H1 (cell line): Measurements from ENCODE around the gene ZNF2. TPM values are rescaled to one million over a fixed set of nuclear protein-coding genes. Genes with fewer than 3 reads are reported as not detected.

Experiments
- CTCF ChIA-PET: fragments of 300-600 bp; sonication (Branson Sonifier 250); formaldehyde crosslinking; loops from one replicate; lab custom pipeline; 2021; ENCODE audit not compliant: partially characterized antibody; lab: Charles Lee
- POLR2A ChIA-PET: fragments of 300-600 bp; sonication (Branson Sonifier 250); formaldehyde crosslinking; loops from one replicate; lab custom pipeline; 2021; ENCODE audit warnings: inconsistent platforms; ENCODE audit not compliant: partially characterized antibody; lab: Charles Lee
- DNase-seq, 2 experiments: peaks; one replicate each; pipeline versions ENCODE4 v3.0.0 to v3.0.0-alpha.2; 2010 to 2022; ENCODE audit warnings: low spot score in 2 of 2, low read depth in 1 of 2, mixed read lengths in 1 of 2
- FAIRE-seq: peaks from 2 replicates; lab custom pipeline; 2011; peaks lifted over from hg19 to GRCh38; lab: Jason Lieb, UNC
- H2AFZ ChIP-seq: 2 replicates; pipeline ENCODE4 v1.8.1; 2012; ENCODE audit warnings: low read length, inconsistent platforms
- H2AK5ac ChIP-seq: 2 replicates; pipeline ENCODE4 v1.6.1; 2013; ENCODE audit warnings: low read depth, low read length
- H2BK120ac ChIP-seq: replicated peaks from 2 replicates; pipeline ENCODE3; 2013; ENCODE audit warnings: low read depth, low read length, inconsistent platforms
- H2BK12ac ChIP-seq: 2 replicates; pipeline ENCODE4 v1.6.1; 2013; ENCODE audit warnings: low read depth, low read length
- H2BK15ac ChIP-seq: 2 replicates; pipeline ENCODE4 v1.6.1; 2013; ENCODE audit warnings: low read length
- H2BK20ac ChIP-seq: 2 replicates; pipeline ENCODE4 v1.6.1; 2013; ENCODE audit warnings: low read length
- H2BK5ac ChIP-seq: 2 replicates; pipeline ENCODE4 v1.6.1; 2013; ENCODE audit warnings: low read depth, low read length
- H3K14ac ChIP-seq: 2 replicates; pipeline ENCODE4 v1.6.1; 2013; ENCODE audit warnings: inconsistent platforms; ENCODE audit not compliant: insufficient read length
- H3K18ac ChIP-seq: 2 replicates; pipeline ENCODE4 v1.6.1; 2013; ENCODE audit warnings: low read length; ENCODE audit errors: extremely low read depth
- H3K23ac ChIP-seq: 2 replicates; pipeline ENCODE4 v1.6.1; 2013; ENCODE audit warnings: inconsistent platforms; ENCODE audit not compliant: insufficient read length
- H3K23me2 ChIP-seq: 2 replicates; pipeline ENCODE4 v1.6.1; 2013; ENCODE audit warnings: low read depth, low read length
- H3K27ac ChIP-seq: 2 replicates; pipeline ENCODE4 v1.6.1; 2011; ENCODE audit warnings: low read depth, low read length, inconsistent platforms
- H3K27me3 ChIP-seq, 4 experiments: replicated peaks in 1 of 4; 1 replicate in 1 of 4; 2 replicates in 3 of 4; pipeline versions ENCODE4 v1.6.1 to v1.8.1; 2011 to 2013; ENCODE audit warnings: low read length in 3 of 4, mild to moderate bottlenecking in 3 of 4, inconsistent platforms in 2 of 4, mixed read lengths in 2 of 4, moderate library complexity in 1 of 4; ENCODE audit not compliant: control insufficient read depth in 3 of 4, insufficient read depth in 3 of 4; ENCODE audit errors: extremely low read depth in 1 of 4
- H3K36me3 ChIP-seq, 4 experiments: 2 replicates each; pipeline versions ENCODE4 v1.6.1 to v1.8.1; 2011 to 2013; ENCODE audit warnings: mild to moderate bottlenecking in 4 of 4, low read length in 3 of 4, moderate library complexity in 2 of 4, control low read depth in 1 of 4, inconsistent platforms in 1 of 4; ENCODE audit not compliant: insufficient read depth in 4 of 4, control insufficient read depth in 2 of 4
- H3K4ac ChIP-seq: replicated peaks from 2 replicates; pipeline ENCODE3; 2013; ENCODE audit warnings: low read length, low read depth, mixed read lengths, inconsistent platforms; ENCODE audit not compliant: insufficient read length
- H3K4me1 ChIP-seq, 4 experiments: replicated peaks in 1 of 4; 1 replicate in 1 of 4; 2 replicates in 3 of 4; pipeline versions ENCODE4 v1.6.1 to v1.8.1; 2011 to 2013; ENCODE audit warnings: low read length in 3 of 4, inconsistent platforms in 2 of 4, mixed read lengths in 1 of 4; ENCODE audit not compliant: insufficient read depth in 4 of 4, control insufficient read depth in 3 of 4
- H3K4me2 ChIP-seq, 2 experiments: 2 replicates each; pipeline versions ENCODE4 v1.6.1 to v1.8.1; 2011 to 2013; ENCODE audit warnings: low read depth in 2 of 2, low read length in 2 of 2, control low read depth in 1 of 2, inconsistent platforms in 1 of 2, mild to moderate bottlenecking in 1 of 2; ENCODE audit not compliant: insufficient read depth in 1 of 2
- H3K4me3 ChIP-seq, 4 experiments: fragments of 200-600, 300-600 bp in 1 of 4; sonication (generic), shearing (Covaris generic), sonication (Bioruptor Twin) in 1 of 4; 2 replicates each; pipeline versions ENCODE4 v1.5.1 to v1.8.1; 2011 to 2016; ENCODE audit warnings: low read length in 4 of 4, low read depth in 3 of 4, control low read depth in 2 of 4, inconsistent platforms in 2 of 4, mild to moderate bottlenecking in 2 of 4, mixed read lengths in 1 of 4, moderate library complexity in 1 of 4; ENCODE audit not compliant: insufficient read depth in 2 of 4; ENCODE audit errors: extremely low read depth in 1 of 4
- H3K56ac ChIP-seq: replicated peaks from 2 replicates; pipeline ENCODE3; 2013; ENCODE audit warnings: low read depth, mild to moderate bottlenecking, mixed read lengths, low read length, inconsistent platforms; ENCODE audit not compliant: insufficient read length
- H3K79me1 ChIP-seq: 2 replicates; pipeline ENCODE4 v1.6.1; 2013; ENCODE audit warnings: low read depth, low read length, control low read depth
- H3K79me2 ChIP-seq, 2 experiments: 2 replicates each; pipeline versions ENCODE4 v1.6.1 to v1.8.1; 2012 to 2013; ENCODE audit warnings: low read length in 2 of 2, mild to moderate bottlenecking in 2 of 2, inconsistent platforms in 1 of 2; ENCODE audit not compliant: insufficient read depth in 2 of 2, control insufficient read depth in 1 of 2
- H3K9ac ChIP-seq, 4 experiments: replicated peaks in 1 of 4; 1 replicate in 1 of 4; 2 replicates in 3 of 4; pipeline versions ENCODE4 v1.6.1 to v1.8.1; 2011 to 2013; ENCODE audit warnings: low read depth in 3 of 4, low read length in 3 of 4, control low read depth in 2 of 4, mild to moderate bottlenecking in 2 of 4, moderate library complexity in 2 of 4, inconsistent platforms in 1 of 4; ENCODE audit errors: extremely low read depth in 1 of 4
- H3K9me3 ChIP-seq, 2 experiments: 2 replicates each; pipeline versions ENCODE4 v1.6.1 to v1.8.1; 2012 to 2013; ENCODE audit warnings: mild to moderate bottlenecking in 2 of 2, moderate library complexity in 2 of 2, control low read depth in 1 of 2, inconsistent platforms in 1 of 2, low read depth in 1 of 2, low read length in 1 of 2, mixed read lengths in 1 of 2; ENCODE audit not compliant: insufficient read depth in 2 of 2
- H4K20me1 ChIP-seq, 2 experiments: replicated peaks in 1 of 2; 2 replicates each; pipeline versions ENCODE3 to v1.8.1; 2011 to 2013; ENCODE audit warnings: inconsistent platforms in 2 of 2, low read length in 2 of 2, mild to moderate bottlenecking in 1 of 2; ENCODE audit not compliant: insufficient read depth in 2 of 2, control insufficient read depth in 1 of 2
- H4K5ac ChIP-seq: 2 replicates; pipeline ENCODE4 v1.6.1; 2013; ENCODE audit warnings: low read length, low read depth, mixed read lengths, inconsistent platforms; ENCODE audit not compliant: insufficient read length
- H4K8ac ChIP-seq: 2 replicates; pipeline ENCODE4 v1.8.0; 2013; ENCODE audit warnings: mild to moderate bottlenecking, moderate library complexity, low read length, inconsistent platforms; ENCODE audit not compliant: insufficient read depth; ENCODE audit errors: extremely low read depth
- H4K91ac ChIP-seq: replicated peaks from 2 replicates; pipeline ENCODE3; 2013; ENCODE audit warnings: low read length, mixed read lengths, inconsistent platforms; ENCODE audit not compliant: insufficient read length
- CTBP2 ChIP-seq: IDR thresholded peaks from 2 replicates; pipeline ENCODE4 v1.7.0; 2011; ENCODE audit warnings: borderline replicate concordance, mild to moderate bottlenecking, moderate library complexity, mixed read lengths, low read length; ENCODE audit not compliant: insufficient read depth, insufficient read length
- HDAC6 ChIP-seq: IDR thresholded peaks from one replicate; pipeline ENCODE4 v1.7.1; 2012; ENCODE audit warnings: low read depth, mild to moderate bottlenecking, inconsistent platforms, low read length, moderate library complexity
- KDM5A ChIP-seq: fragments of 200-600 bp; IDR thresholded peaks from 2 replicates; pipeline ENCODE4 v1.7.1; 2012; ENCODE audit warnings: mild to moderate bottlenecking, low read length, inconsistent platforms, mixed read lengths
- POLR2A ChIP-seq, 2 experiments: IDR thresholded peaks; 1 replicate in 1 of 2; 2 replicates in 1 of 2; pipeline ENCODE4 v1.6.1; 2011; ENCODE audit warnings: low read depth in 2 of 2, low read length in 2 of 2, mild to moderate bottlenecking in 2 of 2; ENCODE audit errors: control extremely low read depth in 1 of 2
- POLR2AphosphoS5 ChIP-seq: IDR thresholded peaks from 2 replicates; pipeline ENCODE4 v1.6.1; 2011; ENCODE audit warnings: low read depth, low read length
- RFX5 ChIP-seq: IDR thresholded peaks from 2 replicates; pipeline ENCODE4 v1.6.1; 2011; ENCODE audit warnings: low read depth, low read length, improper control_type of control experiment, borderline replicate concordance
- SIN3A ChIP-seq, 2 experiments: IDR thresholded peaks in 1 of 2; conservative IDR thresholded peaks in 1 of 2; 2 replicates each; pipeline ENCODE4 v1.6.1; 2011 to 2012; ENCODE audit warnings: low read length in 2 of 2, improper control_type of control experiment in 1 of 2, low read depth in 1 of 2, mild to moderate bottlenecking in 1 of 2
- TAF1 ChIP-seq: IDR thresholded peaks from 2 replicates; pipeline ENCODE4 v1.6.1; 2011; ENCODE audit warnings: mild to moderate bottlenecking, low read depth, low read length
- TBP ChIP-seq: IDR thresholded peaks from 2 replicates; pipeline ENCODE4 v1.6.1; 2011; ENCODE audit warnings: low read depth, low read length, improper control_type of control experiment
- WGBS, 2 experiments: shearing (Covaris generic) in 1 of 2; methylation state at CpG; one replicate each; pipeline versions ENCODE4 v1.1.6 to v1.1.7; 2013 to 2015; ENCODE audit warnings: low lambda C conversion rate in 2 of 2, mixed read lengths in 2 of 2, inconsistent platforms in 1 of 2, low coverage in 1 of 2, missing lambda C conversion rate in 1 of 2; ENCODE audit not compliant: insufficient replicate concordance in 2 of 2, insufficient coverage in 1 of 2, insufficient read length in 1 of 2; ENCODE audit errors: extremely low coverage in 1 of 2, missing lambda C conversion rate in 1 of 2; 5-methylcytosine and 5-hydroxymethylcytosine counted together
- long read RNA-seq, 2 experiments: library from RNA in 1 of 2; library from capped mRNA in 1 of 2; stranded (forward); transcript quantifications; one replicate each; pipeline ENCODE4 v2.0.0, GENCODE V29; 2021; ENCODE audit warnings: inconsistent platforms in 1 of 2
- polyA minus RNA-seq, 3 experiments: library from RNA; depleted of rRNA, polyadenylated mRNA; stranded (reverse); fragments of >200 nt; gene quantifications; 1 replicate in 2 of 3; 2 replicates in 1 of 3; pipeline ENCODE4 v1.2.3, GENCODE V29; 2011
- polyA plus RNA-seq, 7 experiments: library from polyadenylated mRNA; depleted of rRNA in 3 of 7; stranded (reverse) in 5 of 7; unstranded in 2 of 7; fragments of >200 nt in 5 of 7; fragments of 200-250 nt in 2 of 7; gene quantifications; 1 replicate in 5 of 7; 2 replicates in 1 of 7; 4 replicates in 1 of 7; pipeline versions ENCODE4 v1.2.1 to v1.2.3, GENCODE V29; 2011 to 2013; ENCODE audit warnings: missing spikeins in 2 of 7, mixed read lengths in 2 of 7
- total RNA-seq: library from RNA; stranded (reverse); fragmentation: NEBNext Ultra II Directional; extraction: Animal tissue kit (Norgen Biotek cat#: 25700); gene quantifications from 2 replicates; pipeline ENCODE4 v1.2.1, GENCODE V29; 2021

Gene ZNF2
- total RNA-seq = 2.9 and 3.0 TPM in 2 replicates
- 0.93 and 1.3 TPM in 2 replicates for polyA plus RNA-seq (2011; rRNA removed)
- 1.1 TPM for polyA plus RNA-seq (2011; cell fraction: cytosol; rRNA removed)
- 1.4 TPM for polyA plus RNA-seq (2011; cell fraction: nucleus; rRNA removed)
- polyA plus RNA-seq (2012, experiment 1 of 2) = 1.1 to 1.5 TPM (median 1.4 TPM) in 4 replicates
- polyA plus RNA-seq (2012, experiment 2 of 2) = 0.33 TPM
- polyA plus RNA-seq (2013, experiment 1 of 2) = 1.4 TPM
- 1.5 TPM for polyA plus RNA-seq (2013, experiment 2 of 2)
- 3.1 and 3.6 TPM in 2 replicates for polyA minus RNA-seq (2011; rRNA and poly(A)+ RNA removed)
- 2.1 TPM for polyA minus RNA-seq (2011; cell fraction: cytosol; rRNA and poly(A)+ RNA removed)
- 1.9 TPM for polyA minus RNA-seq (2011; cell fraction: nucleus; rRNA and poly(A)+ RNA removed)
- long read RNA-seq, experiment 1, partial matches to known transcripts = 0 of 1 reads
- long read RNA-seq, experiment 1, other reads (novel, unspliced or antisense) = 1 of 1 reads
- long read RNA-seq, experiment 2, partial matches to known transcripts = 0 of 1 reads
- long read RNA-seq, experiment 2, other reads (novel, unspliced or antisense) = 1 of 1 reads

GRCh38 chr2:95165371-95166064, at the start of gene ZNF2:
ZNF2 (plus strand) TSS chr2:95165809; CDS start chr2:95176227, 10,418 bp downstream.
- H3K14ac ChIP-seq = no peak within 1 kb of the TSS
- no peak for FAIRE-seq
- H3K56ac ChIP-seq = peak within 1 kb of the TSS; percentile 88
- CTCF ChIA-PET = interaction anchor here (0.6 to 1.0 kb wide), 3 partner anchors 42 to 89 kb away, joined by 3 read pairs; no protein-coding TSS in a partner anchor
- H4K5ac ChIP-seq = peak within 1 kb of the TSS; percentile 98
- no peaks in the 10 kb centered on the region for H3K79me1 ChIP-seq
- peak within 1 kb of the TSS; percentile 89 to 93 for H3K4me2 ChIP-seq
- peak within 1 kb of the TSS; percentile 28 for H3K4ac ChIP-seq
- H3K27ac ChIP-seq = peak within 1 kb of the TSS; percentile 97
- peak within 1 kb of the TSS; percentile 73 to 97 (median 92) for H3K9ac ChIP-seq
- H3K4me3 ChIP-seq = peak within 1 kb of the TSS; percentile 87 to 100 (median 98)
- H3K18ac ChIP-seq = peak within 1 kb of the TSS; percentile 95
- H2BK15ac ChIP-seq = 0 out of 2 replicates have a peak within 1 kb of the TSS, but pooled peaks have one; percentile 98
- no peak within 1 kb of the TSS for H2BK120ac ChIP-seq
- no peaks in the 10 kb centered on the region; a peak in 1 of 4 replicates for H3K9me3 ChIP-seq
- POLR2A ChIA-PET = interaction anchor here (0.6 to 1.3 kb wide), 4 partner anchors 41 to 76 kb away, joined by 3 to 10 read pairs (median 4); partner anchors contain the start of gene MRPS5
- no peak within 1 kb of the TSS for H3K23ac ChIP-seq
- peak within 1 kb of the TSS; percentile 76 for H2BK12ac ChIP-seq
- peak within 1 kb of the TSS; percentile 99 for H4K8ac ChIP-seq
- peaks cover 0 to 3% of the 10 kb centered on the region in 2 experiments; a peak in 1 of 4 replicates for H3K79me2 ChIP-seq
- peak within 1 kb of the TSS; percentile 81 for H2BK5ac ChIP-seq
- H4K91ac ChIP-seq = peak within 1 kb of the TSS; percentile 92
- WGBS, 2 experiments = 2% methylated on average over 54 of the region's 56 CpGs; no CpG with 5 or more reads in 1 of the 2 experiments
- no peaks in the 10 kb centered on the region; a peak in 1 of 7 replicates for H3K27me3 ChIP-seq
- H3K36me3 ChIP-seq = no peaks in the 10 kb centered on the region
- peaks cover 0 to 2% (median 0%) of the 10 kb centered on the region in 4 experiments; a peak in 2 of 7 replicates for H3K4me1 ChIP-seq
- peak; percentile 93 to 95 for DNase-seq
- H2AFZ ChIP-seq = peak within 1 kb of the TSS; percentile 100
- H3K23me2 ChIP-seq = peaks cover 11% of the 10 kb centered on the region
- no peak within 1 kb of the TSS for H2BK20ac ChIP-seq
- no peaks in the 10 kb centered on the region for H4K20me1 ChIP-seq
- H2AK5ac ChIP-seq = no peak within 1 kb of the TSS
- TF ChIP-seq POLR2A (IDR thresholded peaks at IDR 0.05; ENCODE audit: control extremely low read depth in 1 of 2, low read depth in 2 of 2, low read length in 2 of 2) (peak; percentile 81 to 94), KDM5A (peak; percentile 95), HDAC6 (no peak), SIN3A (conservative IDR thresholded peaks at IDR 0.05 in 1 of 2, IDR thresholded peaks at IDR 0.05 in 1 of 2; ENCODE audit: low read depth in 1 of 2, low read length in 2 of 2) (peak; percentile 38 to 91; a peak in 2 of 4 replicates), CTBP2 (peak; percentile 18), TBP (peak; percentile 90), RFX5 (no peak), TAF1 (peak; percentile 95), POLR2AphosphoS5 (peak; percentile 90)
